ENCODE measurements around the gene RUNX1. TPM values are rescaled to one million over a fixed set of nuclear protein-coding genes. Genes with fewer than 3 reads are reported as not detected.
A peak's percentile ranks its signal among the peaks of the same experiment; 100 is the strongest.

Gene RUNX1
- total RNA-seq, 1 donor from 2014 or later: 92.1 TPM

GRCh38 chr21:34864370-34865149 lies 184.5 kb downstream of the RUNX1 start:
- peaks cover 74% of the 10 kb centered on the region for H3K36me3 Mint-ChIP-seq (ENCODE audit: low read depth)
- H3K27me3 Mint-ChIP-seq: no peaks in the 10 kb centered on the region
- peaks cover 57% of the 10 kb centered on the region for H3K4me1 Mint-ChIP-seq
- intact Hi-C loops (cut with micrococcal nuclease): loop anchor here (1.0 to 5.0 kb wide), 4 partner anchors 7 to 185 kb away; partner anchors contain the start of gene RUNX1
- peak overlapping the region; percentile 87 for H3K27ac Mint-ChIP-seq
- no peak for DNase-seq
- ATAC-seq (ENCODE audit: low read depth): no peak
- no peak for TF ChIP-seq CTCF (IDR thresholded peaks at IDR 0.05)
- H3K9me3 Mint-ChIP-seq: no peaks in the 10 kb centered on the region
- POLR2A ChIA-PET: interaction anchor here (0.6 to 7.4 kb wide), 14 partner anchors 8 to 1083 kb away, joined by 3 to 218 read pairs (median 4); no protein-coding TSS in a partner anchor
- CTCF ChIA-PET: interaction anchor here (0.5 to 2.9 kb wide), 4 partner anchors 22 to 1468 kb away, joined by 3 to 23 read pairs (median 4); no protein-coding TSS in a partner anchor
- peak overlapping the region; percentile 73 for H3K4me3 Mint-ChIP-seq

GRCh38 chr21:34862951-34863350 lies 186.2 kb downstream of the RUNX1 start:
- H3K36me3 Mint-ChIP-seq (ENCODE audit: low read depth): peaks cover 76% of the 10 kb centered on the region
- no peaks in the 10 kb centered on the region for H3K27me3 Mint-ChIP-seq
- no peak overlapping the region for H3K27ac Mint-ChIP-seq
- TF ChIP-seq CTCF (IDR thresholded peaks at IDR 0.05): no peak
- ChIA-PET CTCF (no interaction called here), POLR2A (interaction anchor here (0.7 to 7.4 kb wide), 2 partner anchors 24 to 40 kb away, joined by 5 to 218 read pairs; no protein-coding TSS in a partner anchor)
- no peak for ATAC-seq (ENCODE audit: low read depth)
- H3K9me3 Mint-ChIP-seq: no peaks in the 10 kb centered on the region
- no peak for DNase-seq
- intact Hi-C loops (cut with micrococcal nuclease): no loop called here
- peaks cover 67% of the 10 kb centered on the region for H3K4me1 Mint-ChIP-seq
- H3K4me3 Mint-ChIP-seq: no peak overlapping the region

GRCh38 chr21:34861258-34861657 lies 187.8 kb downstream of the RUNX1 start:
- ATAC-seq (ENCODE audit: low read depth) (no peak), DNase-seq (no peak)
- peaks cover 77% of the 10 kb centered on the region for H3K36me3 Mint-ChIP-seq (ENCODE audit: low read depth)
- no peaks in the 10 kb centered on the region for H3K27me3 Mint-ChIP-seq
- CTCF ChIA-PET: no interaction called here
- TF ChIP-seq CTCF (IDR thresholded peaks at IDR 0.05): no peak
- no peak overlapping the region for H3K4me3 Mint-ChIP-seq
- no peak overlapping the region for H3K27ac Mint-ChIP-seq
- H3K9me3 Mint-ChIP-seq: no peaks in the 10 kb centered on the region
- intact Hi-C loops (cut with micrococcal nuclease): no loop called here
- POLR2A ChIA-PET: interaction anchor here (1.1 kb wide), 1 partner anchor 13 kb away, joined by 3 read pairs; no protein-coding TSS in a partner anchor
- peaks cover 70% of the 10 kb centered on the region for H3K4me1 Mint-ChIP-seq

- CTCF ChIA-PET: no interaction called here
- peaks cover 60% of the 10 kb centered on the region for H3K4me1 Mint-ChIP-seq
- H3K27me3 Mint-ChIP-seq: no peaks in the 10 kb centered on the region
- no peak overlapping the region for H3K27ac Mint-ChIP-seq
- H3K4me3 Mint-ChIP-seq: no peak overlapping the region
- intact Hi-C loops (cut with micrococcal nuclease): no loop called here
- H3K36me3 Mint-ChIP-seq (ENCODE audit: low read depth): peaks cover 78% of the 10 kb centered on the region
- no peaks in the 10 kb centered on the region for H3K9me3 Mint-ChIP-seq
- POLR2A ChIA-PET: interaction anchor here (5.3 kb wide), 1 partner anchor 28 kb away, joined by 42 read pairs; no protein-coding TSS in a partner anchor
- TF ChIP-seq CTCF (IDR thresholded peaks at IDR 0.05): no peak
- ATAC-seq (ENCODE audit: low read depth) (no peak), DNase-seq (no peak)
Observed at GRCh38 chr21:34859976-34860653, 189.0 kb downstream of the RUNX1 start.

- intact Hi-C loops (cut with micrococcal nuclease): no loop called here
- ChIA-PET POLR2A (interaction anchor here (0.7 to 5.3 kb wide), 3 partner anchors 24 to 30 kb away, joined by 3 to 42 read pairs (median 3); no protein-coding TSS in a partner anchor), CTCF (no interaction called here)
- ATAC-seq (ENCODE audit: low read depth): no peak
- no peak for DNase-seq
- no peaks in the 10 kb centered on the region for H3K27me3 Mint-ChIP-seq
- H3K36me3 Mint-ChIP-seq (ENCODE audit: low read depth): peaks cover 74% of the 10 kb centered on the region
- no peak overlapping the region for H3K27ac Mint-ChIP-seq
- H3K4me1 Mint-ChIP-seq: peaks cover 47% of the 10 kb centered on the region
- TF ChIP-seq CTCF (IDR thresholded peaks at IDR 0.05): no peak
- no peaks in the 10 kb centered on the region for H3K9me3 Mint-ChIP-seq
- no peak overlapping the region for H3K4me3 Mint-ChIP-seq
Observed at GRCh38 chr21:34858559-34858958, 190.5 kb downstream of the RUNX1 start.

Measured in activated B cell treated with CpG ODN at 0.5 μM for 24 hours (primary cell).